ENCODE data around the gene CD19.
"Not testable (repeated sequence)": the region's sequence is repeated elsewhere in the genome, so short reads cannot be mapped to it uniquely, and the experiment has no call there.

Gene CD19

DNA sequence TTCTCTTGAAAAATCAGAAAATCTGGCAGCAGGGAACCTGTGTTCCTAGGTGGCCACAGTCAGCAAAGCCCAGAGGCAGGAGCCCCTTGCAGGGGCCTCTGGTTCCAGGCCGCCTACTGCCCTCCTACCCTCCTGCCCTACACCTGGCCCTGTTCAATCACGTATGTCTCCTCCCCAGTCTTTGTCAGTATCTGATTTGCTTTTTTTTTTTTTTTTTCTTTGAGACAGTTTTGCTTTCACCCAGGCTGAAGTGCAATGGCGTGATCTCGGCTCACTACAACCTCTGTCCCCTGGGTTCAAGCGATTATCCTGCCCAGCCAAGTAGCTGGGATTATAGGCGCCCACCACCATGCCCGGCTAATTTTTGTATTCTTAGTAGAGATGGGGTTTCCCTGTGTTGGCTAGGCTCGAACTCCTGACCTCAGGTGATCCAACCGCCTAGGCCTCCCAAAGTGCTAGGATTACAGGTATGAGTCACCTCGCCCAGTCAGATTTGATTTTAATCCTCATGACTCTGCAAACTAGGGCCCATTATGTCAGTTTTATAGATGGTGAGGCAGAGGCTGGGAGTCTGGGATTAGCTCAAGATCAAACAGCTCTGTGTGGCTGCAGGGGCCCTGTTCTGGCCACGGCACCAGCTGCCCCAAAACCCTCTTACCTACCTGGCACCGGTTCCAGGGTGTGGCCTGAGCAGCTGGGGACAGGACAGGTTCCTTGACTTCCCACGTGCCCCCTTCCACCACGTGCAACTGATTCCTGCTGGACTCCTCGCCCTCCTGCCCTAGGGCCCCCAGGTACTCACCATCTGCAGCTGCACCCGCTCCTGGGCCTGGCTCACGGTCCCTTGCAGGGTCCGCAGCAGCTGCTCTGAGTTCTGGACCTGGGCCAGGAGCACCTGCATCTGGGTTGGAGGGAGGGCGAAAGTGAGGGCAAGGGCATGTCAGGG lies 21.4 kb upstream of the CD19 start:
- no peak for DNase-seq

GRCh38 chr16:28912558-28912957 lies 19.2 kb upstream of the CD19 start:
- DNase-seq, result no peak

DNA sequence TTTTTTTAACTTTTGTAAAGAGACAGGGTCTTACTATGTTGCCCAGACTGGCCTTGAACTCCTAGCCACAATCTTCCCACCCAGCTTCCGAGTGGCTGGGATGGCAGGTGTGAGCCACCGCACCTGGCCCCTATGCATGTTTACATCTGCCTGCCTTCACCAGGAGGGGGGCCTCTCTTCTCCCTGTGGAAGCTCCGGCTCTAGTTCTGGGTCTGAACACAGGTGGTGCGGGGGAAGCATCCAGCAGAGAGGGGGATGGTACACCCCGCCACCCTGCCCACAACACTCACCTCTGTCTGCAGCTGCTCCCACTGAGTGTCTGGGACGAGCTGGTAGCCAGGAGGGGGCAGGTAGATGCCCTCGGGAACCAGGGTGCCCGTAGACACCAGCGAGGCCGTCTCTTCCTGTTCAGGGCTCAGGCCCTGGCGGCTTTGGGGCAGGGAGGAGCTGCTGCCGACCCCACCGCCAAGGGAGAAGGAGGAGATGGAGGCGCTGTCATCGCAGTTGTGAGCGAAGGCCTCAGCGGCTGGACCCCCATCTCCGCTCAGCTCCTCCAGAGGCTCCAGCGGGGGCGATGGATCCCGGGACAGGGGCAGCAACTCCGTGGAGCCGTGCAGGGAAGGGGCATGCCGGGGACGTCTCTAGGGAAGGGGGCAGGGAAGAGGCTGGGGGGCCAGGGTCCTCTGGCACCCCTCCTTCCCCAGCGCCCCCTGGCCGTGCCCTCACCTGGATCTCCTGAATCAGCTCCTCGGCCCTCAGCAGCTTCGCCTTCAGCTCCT lies 17.6 kb upstream of the CD19 start:
- no peak for DNase-seq

GRCh38 chr16:28915181-28915580 lies 16.6 kb upstream of the CD19 start:
- no peak for DNase-seq

GRCh38 chr16:28917095-28917494 lies 14.7 kb upstream of the CD19 start:
- DNase-seq, result no peak

- no peak for DNase-seq
Observed at GRCh38 chr16:28918698-28919097, 13.1 kb upstream of the CD19 start.

DNA sequence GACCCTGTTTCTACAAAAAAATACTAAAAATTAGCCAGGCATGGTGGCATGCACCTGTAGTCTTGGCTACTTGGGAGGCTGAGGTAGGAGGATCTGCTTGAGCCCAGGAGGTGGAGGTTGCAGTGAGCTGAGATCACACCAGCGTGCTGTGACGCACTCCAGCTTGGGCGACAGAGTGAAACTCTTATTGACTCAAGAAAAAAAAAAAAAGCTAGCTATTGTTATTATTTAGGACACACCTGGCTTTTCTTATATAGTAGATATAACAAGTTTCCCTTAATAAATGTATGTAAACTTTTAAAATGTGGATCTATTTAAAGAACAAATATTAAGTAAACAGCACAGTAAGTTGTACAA lies 8.6 kb upstream of the CD19 start:
- DNase-seq, result no peak

- no peak for DNase-seq
Observed at GRCh38 chr16:28923652-28924398, 7.9 kb upstream of the CD19 start.

DNA sequence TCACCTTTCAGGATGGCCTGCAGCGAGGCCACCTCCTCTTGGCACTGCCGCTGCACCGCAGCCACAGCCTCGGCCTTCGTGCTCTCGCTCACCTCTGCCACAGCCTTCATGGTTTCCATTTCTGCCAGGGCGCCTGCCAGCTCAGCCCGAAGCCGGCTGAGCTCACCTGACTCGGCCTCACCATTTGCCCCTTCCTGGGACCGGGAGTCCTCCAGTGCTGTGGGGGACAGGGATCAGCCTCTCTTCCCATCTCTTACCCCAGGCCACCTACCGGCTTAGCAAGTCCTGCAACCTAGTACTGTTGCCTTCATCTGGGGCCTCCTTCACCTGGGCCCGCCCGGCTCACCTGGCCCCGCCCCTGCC lies 7.4 kb upstream of the CD19 start:
- DNase-seq, result no peak

DNA sequence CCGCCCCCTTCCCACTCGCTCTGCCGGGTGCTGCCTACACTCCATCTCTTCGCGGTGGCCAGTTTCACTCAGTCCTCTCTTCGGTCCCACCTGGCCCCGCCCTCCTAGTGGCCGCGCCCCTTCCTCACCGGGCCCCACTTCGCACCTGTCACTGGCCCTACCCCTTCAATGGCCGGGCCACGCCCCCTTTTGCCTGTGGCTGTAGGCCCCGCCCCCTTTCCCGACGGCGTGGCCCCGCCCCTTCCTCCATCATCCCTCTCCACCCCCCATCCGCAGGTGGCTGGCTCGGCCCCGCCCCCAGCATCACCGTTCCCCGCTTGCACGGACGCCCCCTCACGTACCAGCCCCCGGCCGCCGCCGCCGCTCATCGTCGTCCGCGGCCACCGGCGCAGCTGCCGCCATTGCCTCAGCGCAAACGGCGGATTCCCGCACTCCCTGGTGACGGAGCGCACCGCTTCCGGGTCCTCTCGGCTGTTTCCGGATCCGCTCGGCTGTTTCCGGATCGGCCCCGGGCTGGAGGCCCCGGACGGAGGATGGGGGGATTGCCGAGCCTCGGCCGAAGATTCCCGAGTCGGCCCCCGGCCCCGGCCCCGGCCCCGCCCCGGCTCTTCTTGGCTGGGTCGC lies 6.9 kb upstream of the CD19 start, which contains the start of gene RABEP2:
RABEP2 (minus strand) TSS at position 477 of the 624 bp plus-strand sequence; CDS start at position 402, 75 bp downstream.
- DNase-seq, result peak; percentile 75

GRCh38 chr16:28925386-28926228 lies 6.2 kb upstream of the CD19 start:
- peak; percentile 24 for DNase-seq

GRCh38 chr16:28926284-28926683 lies 5.5 kb upstream of the CD19 start:
- DNase-seq, result not testable (repeated sequence)

DNA sequence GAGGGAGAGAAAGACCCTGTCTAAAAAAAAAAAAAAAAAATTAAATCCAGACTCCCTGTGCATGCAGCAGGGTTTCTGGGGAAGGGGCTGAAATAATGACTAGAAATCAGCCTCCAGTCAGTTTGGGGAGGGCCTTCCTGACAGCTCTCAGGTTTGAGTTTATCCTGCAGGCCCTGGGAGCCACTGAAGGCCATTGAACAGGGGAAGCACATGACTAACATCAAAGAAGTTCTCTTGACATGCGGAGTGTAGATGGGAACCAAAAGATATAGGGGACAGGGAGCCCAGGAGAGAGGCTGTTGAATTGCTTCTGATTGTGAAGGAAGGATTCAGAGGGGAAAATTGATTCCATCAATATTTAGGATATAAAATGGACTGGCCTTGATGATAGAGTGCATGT lies 4.0 kb upstream of the CD19 start:
- DNase-seq, result no peak

GRCh38 chr16:28930203-28930602 lies 1.6 kb upstream of the CD19 start:
- DNase-seq, result no peak

GRCh38 chr16:28930652-28931051 lies 1.1 kb upstream of the CD19 start:
- DNase-seq, result no peak

DNA sequence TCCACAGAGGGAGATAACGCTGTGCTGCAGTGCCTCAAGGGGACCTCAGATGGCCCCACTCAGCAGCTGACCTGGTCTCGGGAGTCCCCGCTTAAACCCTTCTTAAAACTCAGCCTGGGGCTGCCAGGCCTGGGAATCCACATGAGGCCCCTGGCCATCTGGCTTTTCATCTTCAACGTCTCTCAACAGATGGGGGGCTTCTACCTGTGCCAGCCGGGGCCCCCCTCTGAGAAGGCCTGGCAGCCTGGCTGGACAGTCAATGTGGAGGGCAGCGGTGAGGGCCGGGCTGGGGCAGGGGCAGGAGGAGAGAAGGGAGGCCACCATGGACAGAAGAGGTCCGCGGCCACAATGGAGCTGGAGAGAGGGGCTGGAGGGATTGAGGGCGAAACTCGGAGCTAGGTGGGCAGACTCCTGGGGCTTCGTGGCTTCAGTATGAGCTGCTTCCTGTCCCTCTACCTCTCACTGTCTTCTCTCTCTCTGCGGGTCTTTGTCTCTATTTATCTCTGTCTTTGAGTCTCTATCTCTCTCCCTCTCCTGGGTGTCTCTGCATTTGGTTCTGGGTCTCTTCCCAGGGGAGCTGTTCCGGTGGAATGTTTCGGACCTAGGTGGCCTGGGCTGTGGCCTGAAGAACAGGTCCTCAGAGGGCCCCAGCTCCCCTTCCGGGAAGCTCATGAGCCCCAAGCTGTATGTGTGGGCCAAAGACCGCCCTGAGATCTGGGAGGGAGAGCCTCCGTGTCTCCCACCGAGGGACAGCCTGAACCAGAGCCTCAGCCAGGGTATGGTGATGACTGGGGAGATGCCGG lies 769 bp downstream of the CD19 start:
- DNase-seq, result no peak

GRCh38 chr16:28933171-28933570 lies 1.4 kb downstream of the CD19 start:
- no peak for DNase-seq

DNA sequence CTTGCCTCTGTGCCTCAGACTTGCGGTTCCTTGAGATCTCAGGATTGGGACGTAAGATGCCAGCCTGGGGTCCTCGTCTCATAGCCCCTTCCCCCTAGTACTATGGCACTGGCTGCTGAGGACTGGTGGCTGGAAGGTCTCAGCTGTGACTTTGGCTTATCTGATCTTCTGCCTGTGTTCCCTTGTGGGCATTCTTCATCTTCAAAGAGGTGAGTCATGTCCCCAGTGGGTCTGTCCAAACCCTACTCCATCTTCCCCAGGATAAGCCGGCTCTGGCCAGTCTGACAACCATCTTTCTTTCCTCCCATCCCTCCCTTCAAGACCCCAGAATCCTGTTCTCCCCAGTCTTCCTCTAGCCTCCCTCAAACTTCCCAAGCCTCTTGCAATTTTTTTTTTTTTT lies 3.6 kb downstream of the CD19 start:
- DNase-seq, result no peak

DNA sequence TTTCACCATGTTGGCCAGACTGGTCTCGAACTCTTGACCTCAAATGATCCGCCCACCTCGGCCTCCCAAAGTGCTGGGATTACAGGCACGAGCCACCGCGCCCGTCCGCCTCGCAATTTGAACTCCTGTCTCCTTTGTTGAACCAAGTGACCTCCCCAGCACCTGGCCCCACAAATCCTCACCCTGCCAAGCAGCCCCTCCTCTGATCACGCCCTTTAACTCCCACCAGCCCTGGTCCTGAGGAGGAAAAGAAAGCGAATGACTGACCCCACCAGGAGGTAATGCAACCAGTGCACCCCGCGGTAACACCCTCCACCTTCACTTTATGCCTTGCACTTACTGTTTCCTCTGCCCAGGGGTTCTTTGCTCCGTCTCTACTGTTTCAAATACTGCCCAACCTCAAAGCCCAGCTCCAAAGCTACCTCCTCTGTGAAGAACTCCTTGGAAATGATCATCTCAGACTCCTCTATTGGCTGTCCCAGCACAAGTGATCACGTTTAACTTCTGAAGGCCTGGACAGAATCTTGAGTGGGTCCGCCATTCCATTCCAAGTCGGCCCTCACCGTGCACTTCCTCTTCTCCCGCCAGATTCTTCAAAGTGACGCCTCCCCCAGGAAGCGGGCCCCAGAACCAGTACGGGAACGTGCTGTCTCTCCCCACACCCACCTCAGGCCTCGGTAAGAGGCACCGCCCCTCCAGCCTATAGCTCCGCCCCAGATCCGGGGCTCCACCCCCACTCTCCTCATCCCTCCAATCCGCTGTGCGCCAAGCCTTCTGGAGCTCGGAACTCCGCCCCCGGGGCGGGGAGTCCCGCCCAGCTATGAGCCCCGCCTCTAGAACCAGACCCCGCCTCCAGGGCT lies 4.4 kb downstream of the CD19 start:
- no peak for DNase-seq

DNA sequence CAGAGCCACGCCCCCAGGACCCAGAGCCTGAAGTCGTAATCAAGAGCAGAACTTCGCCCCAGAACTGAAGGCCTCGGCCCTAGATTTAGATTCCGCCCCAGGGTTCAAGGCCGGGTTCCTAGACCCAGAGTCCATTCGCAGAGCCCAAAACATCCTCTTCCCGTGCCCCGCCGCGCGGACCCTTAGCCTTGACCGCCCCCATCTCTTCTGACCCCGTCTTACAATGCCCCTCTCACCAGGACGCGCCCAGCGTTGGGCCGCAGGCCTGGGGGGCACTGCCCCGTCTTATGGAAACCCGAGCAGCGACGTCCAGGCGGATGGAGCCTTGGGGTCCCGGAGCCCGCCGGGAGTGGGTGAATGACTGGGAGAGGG lies 5.0 kb downstream of the CD19 start:
- no peak for DNase-seq
